IMR-90 (cell line): ENCODE results near the gene PAFAH1B1. TPM values are rescaled to one million over a fixed set of nuclear protein-coding genes. Genes with fewer than 3 reads are reported as not detected.

ENCODE experiments used
- ATAC-seq: fragments of 200-7000 bp; cut with Tn5 transposase; 2 replicates; pipeline ENCODE4 v1.9.1; 2020; ENCODE audit warnings: low read depth, mild to moderate bottlenecking, moderate library complexity
- BruUV-seq: library from RNA; stranded (reverse); fragments of 400-500 nt; replicated peaks from 2 replicates; lab custom pipeline; 2021; lab: Mats Ljungman, UMichigan
- CTCF ChIA-PET: fragments of 300-600 bp; formaldehyde crosslinking; extraction: SDS; loops from one replicate; lab custom pipeline; 2021; ENCODE audit warnings: antibody characterized with exemption; lab: Yijun Ruan, JAX
- POLR2A ChIA-PET: fragments of 300-600 bp; sonication (Branson Sonifier 250); formaldehyde crosslinking; loops from one replicate; lab custom pipeline; 2022; ENCODE audit warnings: antibody characterized with exemption; ENCODE audit not compliant: unreplicated experiment; lab: Charles Lee
- DNase-seq: peaks from one replicate; pipeline ENCODE4 v3.0.0; 2013
- H2AFZ ChIP-seq: replicated peaks from 2 replicates; pipeline ENCODE3; 2013; ENCODE audit warnings: low read length, mild to moderate bottlenecking; ENCODE audit not compliant: poor library complexity
- H2AK5ac ChIP-seq: 2 replicates; pipeline ENCODE4 v1.6.1; 2013; ENCODE audit warnings: low read depth, low read length, inconsistent platforms
- H2AK9ac ChIP-seq: replicated peaks from 2 replicates; pipeline ENCODE3; 2013; ENCODE audit warnings: mild to moderate bottlenecking, low read depth, low read length, moderate library complexity; ENCODE audit not compliant: poor library complexity
- H2BK120ac ChIP-seq: 2 replicates; pipeline ENCODE4 v1.6.1; 2013; ENCODE audit warnings: low read depth, low read length, inconsistent platforms
- H2BK15ac ChIP-seq: 3 replicates; pipeline ENCODE4 v1.6.1; 2013; ENCODE audit warnings: low read depth, low read length, inconsistent platforms
- H2BK20ac ChIP-seq: 2 replicates; pipeline ENCODE4 v1.6.1; 2013; ENCODE audit warnings: low read depth, mild to moderate bottlenecking, inconsistent platforms, low read length, moderate library complexity
- H2BK5ac ChIP-seq: 2 replicates; pipeline ENCODE4 v1.6.1; 2013; ENCODE audit warnings: mild to moderate bottlenecking, low read depth, low read length, inconsistent platforms; ENCODE audit not compliant: poor library complexity, severe bottlenecking
- H3K14ac ChIP-seq: replicated peaks from 2 replicates; pipeline ENCODE4 v1.6.1; 2013; ENCODE audit warnings: low read depth, low read length, inconsistent platforms
- H3K18ac ChIP-seq: 2 replicates; pipeline ENCODE4 v1.6.1; 2013; ENCODE audit warnings: low read depth, low read length, control low read depth
- H3K23ac ChIP-seq: 2 replicates; pipeline ENCODE4 v1.6.1; 2013; ENCODE audit warnings: low read depth, low read length, inconsistent platforms
- H3K27ac ChIP-seq: 2 replicates; pipeline ENCODE4 v1.5.1; 2013; ENCODE audit warnings: mild to moderate bottlenecking, control low read depth, low read length; ENCODE audit not compliant: insufficient read depth
- H3K27me3 ChIP-seq: 2 replicates; pipeline ENCODE4 v1.6.1; 2013; ENCODE audit warnings: low read length; ENCODE audit not compliant: control insufficient read depth, insufficient read depth
- H3K36me3 ChIP-seq: 2 replicates; pipeline ENCODE4 v1.6.1; 2013; ENCODE audit warnings: low read length, mixed read lengths; ENCODE audit not compliant: control insufficient read depth, insufficient read depth
- H3K4ac ChIP-seq: 2 replicates; pipeline ENCODE4 v1.6.1; 2013; ENCODE audit warnings: low read depth, low read length, inconsistent platforms
- H3K4me1 ChIP-seq: 2 replicates; pipeline ENCODE4 v1.6.1; 2013; ENCODE audit warnings: low read length, mixed read lengths; ENCODE audit not compliant: control insufficient read depth, insufficient read depth
- H3K4me2 ChIP-seq: 2 replicates; pipeline ENCODE4 v1.6.1; 2013; ENCODE audit warnings: low read depth, mild to moderate bottlenecking, control low read depth, low read length, moderate library complexity
- H3K4me3 ChIP-seq: 2 replicates; pipeline ENCODE4 v1.5.1; 2013; ENCODE audit warnings: low read depth, mild to moderate bottlenecking, control low read depth, low read length, moderate library complexity; ENCODE audit not compliant: insufficient read depth
- H3K56ac ChIP-seq: 2 replicates; pipeline ENCODE4 v1.6.1; 2013; ENCODE audit warnings: low read length, inconsistent platforms; ENCODE audit not compliant: insufficient read depth; ENCODE audit errors: extremely low read depth
- H3K79me1 ChIP-seq, 2 experiments: 2 replicates each; pipeline ENCODE4 v1.6.1; 2013; ENCODE audit warnings: low read length in 2 of 2, inconsistent platforms in 1 of 2, low read depth in 1 of 2
- H3K9ac ChIP-seq: 2 replicates; pipeline ENCODE4 v1.6.1; 2013; ENCODE audit warnings: low read depth, low read length, control low read depth
- H3K9me1 ChIP-seq: 2 replicates; pipeline ENCODE4 v1.6.1; 2013; ENCODE audit warnings: low read length, inconsistent platforms; ENCODE audit not compliant: insufficient read depth
- H3K9me3 ChIP-seq: 2 replicates; pipeline ENCODE4 v1.6.1; 2013; ENCODE audit warnings: low read length; ENCODE audit not compliant: control insufficient read depth, insufficient read depth
- H4K20me1 ChIP-seq: 2 replicates; pipeline ENCODE4 v1.6.1; 2013; ENCODE audit warnings: low read length, inconsistent platforms; ENCODE audit not compliant: insufficient read depth
- H4K5ac ChIP-seq: 2 replicates; pipeline ENCODE4 v1.6.1; 2013; ENCODE audit warnings: mild to moderate bottlenecking, low read depth, low read length, control low read depth
- H4K8ac ChIP-seq, 2 experiments: 2 replicates each; pipeline ENCODE4 v1.6.1; 2013; ENCODE audit warnings: low read depth in 2 of 2, low read length in 2 of 2, control low read depth in 1 of 2, inconsistent platforms in 1 of 2
- H4K91ac ChIP-seq: 2 replicates; pipeline ENCODE4 v1.6.1; 2013; ENCODE audit warnings: low read depth, low read length, inconsistent platforms; ENCODE audit not compliant: insufficient read depth
- CHD1 ChIP-seq: IDR thresholded peaks from 2 replicates; pipeline ENCODE4 v1.6.1; 2012; ENCODE audit warnings: low read depth, low read length, improper control_type of control experiment
- CTCF ChIP-seq: conservative IDR thresholded peaks from 2 replicates; pipeline ENCODE4 v1.5.1; 2012; ENCODE audit warnings: mild to moderate bottlenecking, low read depth, low read length, improper control_type of control experiment
- ELK1 ChIP-seq: fragments of 150-350 bp; IDR thresholded peaks from 2 replicates; pipeline ENCODE4 v1.6.1; 2016; ENCODE audit warnings: low read depth, mild to moderate bottlenecking, low read length, moderate library complexity, borderline replicate concordance
- FOS ChIP-seq: fragments of 150-350 bp; IDR thresholded peaks from 2 replicates; pipeline ENCODE4 v1.6.1; 2016; ENCODE audit warnings: low read depth, low read length
- MAFK ChIP-seq: IDR thresholded peaks from 2 replicates; pipeline ENCODE4 v1.6.1; 2012; ENCODE audit warnings: low read depth, low read length, improper control_type of control experiment
- MXI1 ChIP-seq: IDR thresholded peaks from 2 replicates; pipeline ENCODE4 v1.6.1; 2012; ENCODE audit warnings: low read depth, mild to moderate bottlenecking, low read length, moderate library complexity, borderline replicate concordance
- NFE2L2 ChIP-seq: fragments of 150-350 bp; IDR thresholded peaks from 2 replicates; pipeline ENCODE4 v1.6.1; 2016; ENCODE audit warnings: low read depth, mild to moderate bottlenecking, low read length
- POLR2A ChIP-seq: IDR thresholded peaks from 2 replicates; pipeline ENCODE4 v1.6.1; 2012; ENCODE audit warnings: mild to moderate bottlenecking, low read depth, low read length
- RAD21 ChIP-seq: IDR thresholded peaks from 2 replicates; pipeline ENCODE4 v1.6.1; 2012; ENCODE audit warnings: low read length, improper control_type of control experiment
- RCOR1 ChIP-seq: IDR thresholded peaks from 2 replicates; pipeline ENCODE4 v1.6.1; 2012; ENCODE audit warnings: mild to moderate bottlenecking, low read length, improper control_type of control experiment; ENCODE audit not compliant: insufficient replicate concordance
- RFX5 ChIP-seq: IDR thresholded peaks from 2 replicates; pipeline ENCODE4 v1.8.0; 2012; ENCODE audit warnings: low read depth, mild to moderate bottlenecking, low read length, moderate library complexity
- SMC3 ChIP-seq: fragments of 150-350 bp; IDR thresholded peaks from 2 replicates; pipeline ENCODE4 v1.6.1; 2016; ENCODE audit warnings: low read depth, mild to moderate bottlenecking, antibody characterized with exemption, low read length, moderate library complexity
- USF2 ChIP-seq: fragments of 150-350 bp; IDR thresholded peaks from 2 replicates; pipeline ENCODE4 v1.6.1; 2017; ENCODE audit warnings: mild to moderate bottlenecking, antibody characterized with exemption, low read length, low read depth
- WGBS, 2 experiments: methylation state at CpG; one replicate each; pipeline versions ENCODE4 v1.1.5 to v1.1.7; 2013; ENCODE audit warnings: missing lambda C conversion rate in 2 of 2; ENCODE audit not compliant: insufficient read length in 1 of 2; ENCODE audit errors: extremely low coverage in 2 of 2; 5-methylcytosine and 5-hydroxymethylcytosine counted together
- dilution Hi-C: fragments of 300-500 bp; cut with HindIII; formaldehyde crosslinking; loops from one replicate; pipeline ENCODE4 v1.14.3; 2018; ENCODE audit warnings: low sequenced_read_pairs; ENCODE audit not compliant: unreplicated experiment
- in situ Hi-C: fragments of 300-500 bp; cut with MboI; formaldehyde crosslinking; loops from 3 replicates; pipeline ENCODE4 v1.14.3; 2019; ENCODE audit warnings: low sequenced_read_pairs, inconsistent platforms, mixed read lengths
- intact Hi-C: fragments of 100-400 bp; cut with micrococcal nuclease; formaldehyde crosslinking; loops from 2 replicates; pipeline ENCODE4 v1.10.0; 2022
- polyA plus RNA-seq, 3 experiments: library from polyadenylated mRNA; depleted of rRNA; stranded (reverse); fragments of >200 nt; gene quantifications; 2 replicates each; pipeline ENCODE4 v1.2.3, GENCODE V29; 2012; ENCODE audit warnings: low replicate concordance in 1 of 3
- total RNA-seq: library from RNA; depleted of rRNA; stranded (reverse); fragments of >200 nt; gene quantifications from 2 replicates; pipeline ENCODE4 v1.2.3, GENCODE V29; 2012

PAFAH1B1 gene
- total and polyA plus RNA-seq, 2 of the 4 experiments (the other 2 are of a cell fraction): 64.5 to 127 TPM

GRCh38 chr17:2624292-2624731 lies 30.9 kb downstream of the PAFAH1B1 start:
- Histone ChIP-seq H3K4me1 (peaks cover 2% of the 10 kb centered on the region; the same call in 1 of the 2 replicates), H3K9me3 (no peaks in the 10 kb centered on the region; the same call in 1 of the 2 replicates), H3K4me3 (no peak overlapping the region), H3K56ac (no peak overlapping the region), H3K27me3 (no peaks in the 10 kb centered on the region), H3K23ac (no peak overlapping the region), H2BK20ac (no peak overlapping the region), H3K9me1 (peaks cover 2% of the 10 kb centered on the region; the same call in 1 of the 2 replicates), H3K36me3 (peaks cover 13% of the 10 kb centered on the region), H3K79me1 (peaks cover 4 to 51% of the 10 kb centered on the region in 2 experiments), H2BK120ac (no peak overlapping the region), H2BK5ac (no peak overlapping the region), H2BK15ac (no peak overlapping the region), H4K20me1 (peaks cover 95% of the 10 kb centered on the region), H3K18ac (no peak overlapping the region), H3K4ac (no peak overlapping the region), H2AFZ (no peak overlapping the region), H3K14ac (no peak overlapping the region), H4K5ac (no peak overlapping the region), H4K8ac (no peak overlapping the region), H2AK5ac (no peak overlapping the region), H2AK9ac (no peak overlapping the region), H3K27ac (no peak overlapping the region), H3K9ac (no peak overlapping the region), H3K4me2 (no peak overlapping the region), H4K91ac (no peak overlapping the region)
- 90% methylated on average over 2 of the region's 10 CpGs; no CpG with 5 or more reads in 1 of the 2 experiments for WGBS, 2 experiments
- TF ChIP-seq RCOR1 (no peak), FOS (no peak), USF2 (no peak), MXI1 (no peak), SMC3 (no peak), ELK1 (no peak), CTCF (no peak), NFE2L2 (no peak), RAD21 (no peak), CHD1 (no peak), POLR2A (no peak), RFX5 (no peak), MAFK (no peak)
- POLR2A ChIA-PET: no interaction called here
- BruUV-seq: no TSS peak
- intact Hi-C loops: no loop called here
- dilution Hi-C loops: no loop called here
- DNase-seq: no peak
- CTCF ChIA-PET: no interaction called here
- ATAC-seq: no peak
- in situ Hi-C loops: no loop called here
